K562 (cell line): ENCODE measurements around the gene NDUFB10. TPM values are rescaled to one million over a fixed set of nuclear protein-coding genes. Genes with fewer than 3 reads are reported as not detected.

Experiments
- CREB3L1 ChIP-seq: fragments of 450-650 bp; IDR thresholded peaks from 2 replicates; pipeline ENCODE4 v1.6.1; 2014; ENCODE audit warnings: low read depth, mild to moderate bottlenecking, moderate library complexity, borderline replicate concordance
- CXXC5 ChIP-seq: fragments of 250-450 bp; sonication (Bioruptor Pico); IDR thresholded peaks from 2 replicates; pipeline ENCODE4 v1.8.0; 2022; ENCODE audit warnings: inconsistent platforms, mild to moderate bottlenecking, moderate library complexity
- FOXJ2 ChIP-seq: fragments of 200-800 bp; sonication (Bioruptor generic); IDR thresholded peaks from 2 replicates; pipeline ENCODE4 v1.6.1; 2016; ENCODE audit warnings: missing genetic modification characterization, missing compliant biosample characterization
- FOXK1 ChIP-seq: sonication (generic); formaldehyde crosslinking; IDR thresholded peaks from 2 replicates; pipeline ENCODE4 v1.8.0; 2022; ENCODE audit warnings: missing genetic modification reagents, mild to moderate bottlenecking, borderline replicate concordance
- HCFC1 ChIP-seq: IDR thresholded peaks from 2 replicates; pipeline ENCODE4 v1.6.1; 2012; ENCODE audit warnings: low read depth, low read length, improper control_type of control experiment
- HDGF ChIP-seq: fragments of 450-650 bp; IDR thresholded peaks from 2 replicates; pipeline ENCODE4 v1.6.1; 2016
- JUN ChIP-seq, 2 experiments: sonication (generic) in 1 of 2; formaldehyde crosslinking in 1 of 2; IDR thresholded peaks; 2 replicates each; pipeline versions ENCODE4 v1.6.1 to v1.8.0; 2012 to 2022; ENCODE audit warnings: borderline replicate concordance in 2 of 2, mild to moderate bottlenecking in 2 of 2, improper control_type of control experiment in 1 of 2, low read depth in 1 of 2, low read length in 1 of 2, missing genetic modification reagents in 1 of 2
- KLF1 ChIP-seq: fragments of 450-650 bp; IDR thresholded peaks from 2 replicates; pipeline ENCODE4 v1.6.1; 2016; ENCODE audit warnings: missing genetic modification characterization, missing compliant biosample characterization
- NFIC ChIP-seq: fragments of 450-650 bp; IDR thresholded peaks from 2 replicates; pipeline ENCODE4 v1.6.1; 2017; ENCODE audit warnings: mild to moderate bottlenecking, inconsistent platforms
- NRF1 ChIP-seq, 2 experiments: fragments of 450-650 bp; IDR thresholded peaks in 1 of 2; conservative IDR thresholded peaks in 1 of 2; 2 replicates each; pipeline ENCODE4 v1.6.1; 2014; ENCODE audit warnings: mild to moderate bottlenecking in 2 of 2
- RBFOX2 ChIP-seq: fragments of 200-400 bp; formaldehyde crosslinking; IDR thresholded peaks from 2 replicates; pipeline ENCODE4 v1.6.1; 2017; ENCODE audit warnings: low read depth, mild to moderate bottlenecking, low read length, moderate library complexity
- UBTF ChIP-seq, 2 experiments: IDR thresholded peaks; 2 replicates each; pipeline ENCODE4 v1.6.1; 2012; ENCODE audit warnings: improper control_type of control experiment in 2 of 2, low read depth in 2 of 2, low read length in 2 of 2, borderline replicate concordance in 1 of 2
- XRCC4 ChIP-seq: IDR thresholded peaks from one replicate; pipeline ENCODE4 v1.6.1; 2011; ENCODE audit not compliant: insufficient read depth, insufficient read length; ENCODE audit errors: extremely low read depth
- XRCC5 ChIP-seq: fragments of 200-400 bp; formaldehyde crosslinking; IDR thresholded peaks from 2 replicates; pipeline ENCODE4 v1.6.1; 2017; ENCODE audit warnings: low read depth, mild to moderate bottlenecking, low read length
- ZBED1 ChIP-seq: IDR thresholded peaks from 2 replicates; pipeline ENCODE4 v1.6.1; 2014
- ZBTB33 ChIP-seq: sonication (generic); formaldehyde crosslinking; IDR thresholded peaks from 2 replicates; pipeline ENCODE4 v1.8.1; 2023; ENCODE audit warnings: mild to moderate bottlenecking, missing genetic modification reagents
- ZBTB43 ChIP-seq: sonication (generic); formaldehyde crosslinking; IDR thresholded peaks from 2 replicates; pipeline ENCODE4 v1.8.0; 2023; ENCODE audit warnings: mild to moderate bottlenecking, missing genetic modification reagents
- ZNF143 ChIP-seq: sonication (generic); formaldehyde crosslinking; IDR thresholded peaks from 2 replicates; pipeline ENCODE4 v1.9.0; 2022; ENCODE audit warnings: mild to moderate bottlenecking, missing genetic modification reagents
- polyA plus RNA-seq, 8 experiments: library from polyadenylated mRNA; depleted of rRNA in 4 of 8; stranded (reverse) in 5 of 8; unstranded in 3 of 8; fragments of >200 nt; fragmentation: Nextera tagmentation in 2 of 8; fragmentation: Illumina TruSeq in 1 of 8; extraction: Ambion mirVana in 2 of 8; extraction: Trizol in 1 of 8; gene quantifications; 2 replicates each; pipeline versions ENCODE4 v1.2.1 to v1.2.3, GENCODE V29; 2011 to 2014; ENCODE audit warnings: inconsistent platforms in 1 of 8, missing spikeins in 1 of 8
- total RNA-seq, 7 experiments: library from RNA; depleted of rRNA in 6 of 7; stranded (reverse); fragments of >200 nt in 6 of 7; fragmentation: Illumina TruSeq in 2 of 7; extraction: Trizol in 2 of 7; gene quantifications; 2 replicates each; pipeline versions ENCODE4 v1.2.1 to v1.2.3, GENCODE V29; 2011 to 2021; ENCODE audit warnings: low replicate concordance in 1 of 7

Gene NDUFB10
- total and polyA plus RNA-seq, 9 of the 15 experiments (the other 6 are each of a cell fraction or from before 2014, with no cell fraction given): 69.3 to 527 (median 161) TPM

- TF ChIP-seq JUN (IDR thresholded peaks at IDR 0.05; ENCODE audit: borderline replicate concordance, low read depth, low read length): peak; percentile 21; the same call in 1 of the 2 replicates
- no peak for TF ChIP-seq JUN (CRISPR knock-in tag; IDR thresholded peaks at IDR 0.05; ENCODE audit: borderline replicate concordance)
- TF ChIP-seq CREB3L1: 0 out of 2 replicates have a peak, but pooled peaks have one; percentile 52
- TF ChIP-seq ZBTB43 (CRISPR knock-in tag): 0 out of 2 replicates have a peak, but pooled peaks have one; percentile 21
- peak; percentile 99 for TF ChIP-seq XRCC5
- peak; percentile 47 to 81; a peak in 2 of 4 replicates for TF ChIP-seq UBTF (IDR thresholded peaks at IDR 0.05; ENCODE audit: borderline replicate concordance in 1 of 2, low read depth in 2 of 2, low read length in 2 of 2)
- no peak for TF ChIP-seq ZBED1
- TF ChIP-seq RBFOX2: peak; percentile 65
- TF ChIP-seq ZBTB33 (CRISPR knock-in tag): peak; percentile 92
- peak; percentile 65; the same call in 1 of the 2 replicates for TF ChIP-seq FOXK1 (CRISPR knock-in tag)
- TF ChIP-seq HDGF: 0 out of 2 replicates have a peak, but pooled peaks have one; percentile 4
- TF ChIP-seq NFIC: 0 out of 2 replicates have a peak, but pooled peaks have one; percentile 8
- peak; percentile 57; the same call in 1 of the 2 replicates for TF ChIP-seq KLF1 (tag)
- TF ChIP-seq ZNF143 (CRISPR knock-in tag): no peak
- TF ChIP-seq HCFC1: peak; percentile 64
- peak in 1 of 2 experiments; percentile 27; a peak in 2 of 4 replicates for TF ChIP-seq NRF1 (conservative IDR thresholded peaks at IDR 0.05 in 1 of 2, IDR thresholded peaks at IDR 0.05 in 1 of 2)
- no peak for TF ChIP-seq FOXJ2 (tag)
- no peak for TF ChIP-seq XRCC4
- peak; percentile 76 for TF ChIP-seq CXXC5 (CRISPR knock-in tag)
These were observed 44.7 kb downstream of the NDUFB10 start (continued) for GRCh38 chr16:2003827-2004641.
